Ishikawa (cell line): Measurements from ENCODE around the gene KIAA1217.

Source experiments
- CEBPB ChIP-seq: IDR thresholded peaks from 2 replicates; pipeline ENCODE4 v1.6.1; 2012
- CREB1 ChIP-seq: IDR thresholded peaks from 2 replicates; pipeline ENCODE4 v1.6.1; 2012; ENCODE audit warnings: low read depth
- EGR1 ChIP-seq: IDR thresholded peaks from 2 replicates; pipeline ENCODE4 v1.6.1; 2012
- EP300 ChIP-seq: IDR thresholded peaks from 2 replicates; pipeline ENCODE4 v1.6.1; 2012; ENCODE audit warnings: borderline replicate concordance
- FOXM1 ChIP-seq: IDR thresholded peaks from 2 replicates; pipeline ENCODE4 v1.6.1; 2012; ENCODE audit warnings: low read depth, borderline replicate concordance
- MAX ChIP-seq: IDR thresholded peaks from 2 replicates; pipeline ENCODE4 v1.6.1; 2012
- NFIC ChIP-seq: IDR thresholded peaks from 2 replicates; pipeline ENCODE4 v1.6.1; 2012
- RAD21 ChIP-seq: IDR thresholded peaks from 2 replicates; pipeline ENCODE4 v1.6.1; 2012; ENCODE audit warnings: low read depth
- REST ChIP-seq: IDR thresholded peaks from 2 replicates; pipeline ENCODE4 v1.6.1; 2012; ENCODE audit warnings: low read depth, mild to moderate bottlenecking
- TAF1 ChIP-seq: IDR thresholded peaks from 2 replicates; pipeline ENCODE4 v1.6.1; 2012; ENCODE audit warnings: low read depth, mild to moderate bottlenecking
- TCF12 ChIP-seq: IDR thresholded peaks from 2 replicates; pipeline ENCODE4 v1.6.1; 2012; ENCODE audit warnings: low read depth
- TEAD4 ChIP-seq: IDR thresholded peaks from 2 replicates; pipeline ENCODE4 v1.6.1; 2012
- USF1 ChIP-seq: IDR thresholded peaks from 2 replicates; pipeline ENCODE4 v1.6.1; 2012
- YY1 ChIP-seq: IDR thresholded peaks from 2 replicates; pipeline ENCODE4 v1.6.1; 2012; ENCODE audit warnings: low read depth
- ZBTB7A ChIP-seq: IDR thresholded peaks from 2 replicates; pipeline ENCODE4 v1.6.1; 2012; ENCODE audit warnings: low read depth

Gene KIAA1217

GRCh38 chr10:24596217-24596930, 387.4 kb downstream of the KIAA1217 start:
- TF ChIP-seq CREB1 = no peak

GRCh38 chr10:24597426-24597825, 388.5 kb downstream of the KIAA1217 start:
- TF ChIP-seq ZBTB7A = no peak
- no peak for TF ChIP-seq NFIC
- TF ChIP-seq FOXM1 = no peak
- TF ChIP-seq CEBPB = no peak
- no peak for TF ChIP-seq EGR1
- no peak for TF ChIP-seq MAX
- no peak for TF ChIP-seq TEAD4
- no peak for TF ChIP-seq YY1
- TF ChIP-seq REST = no peak
- TF ChIP-seq TCF12 = no peak
- TF ChIP-seq EP300 = no peak
- TF ChIP-seq TAF1 = no peak
- no peak for TF ChIP-seq USF1
- TF ChIP-seq CREB1 = no peak
- TF ChIP-seq RAD21 = no peak
